NCI-H2107 (cell line): Measurements from ENCODE around the gene MGA.

ENCODE experiments used
- DNase-seq: peaks from one replicate; lab custom pipeline; 2025; lab: John Stamatoyannopoulos, UW

The MGA gene

GRCh38 chr15:41658689-41659088 lies 1.5 kb upstream of the MGA start:
- DNase-seq, result no peak

GRCh38 chr15:41659190-41659589 lies 1.0 kb upstream of the MGA start:
- DNase-seq, result no peak

DNA sequence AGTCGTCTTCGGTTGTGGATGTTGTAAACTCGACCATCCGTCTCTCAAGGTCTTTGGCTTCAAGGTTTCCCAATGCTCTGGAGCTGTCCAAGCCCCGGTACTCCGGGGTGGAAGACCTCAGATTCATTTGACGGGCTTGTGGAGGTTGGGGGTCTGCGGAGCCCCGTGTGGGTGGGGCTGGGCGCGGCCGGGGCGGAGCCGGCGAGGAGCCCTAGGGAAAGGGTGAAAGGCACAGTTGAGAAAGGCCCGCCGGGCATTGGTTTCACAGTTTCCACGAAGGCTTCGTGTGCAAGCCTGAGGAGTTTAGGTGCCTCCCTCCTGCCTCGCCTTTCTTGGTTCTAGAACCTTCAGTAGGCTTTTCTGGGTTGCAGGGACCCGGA lies 360 bp upstream of the MGA start:
- DNase-seq, result no peak

DNA sequence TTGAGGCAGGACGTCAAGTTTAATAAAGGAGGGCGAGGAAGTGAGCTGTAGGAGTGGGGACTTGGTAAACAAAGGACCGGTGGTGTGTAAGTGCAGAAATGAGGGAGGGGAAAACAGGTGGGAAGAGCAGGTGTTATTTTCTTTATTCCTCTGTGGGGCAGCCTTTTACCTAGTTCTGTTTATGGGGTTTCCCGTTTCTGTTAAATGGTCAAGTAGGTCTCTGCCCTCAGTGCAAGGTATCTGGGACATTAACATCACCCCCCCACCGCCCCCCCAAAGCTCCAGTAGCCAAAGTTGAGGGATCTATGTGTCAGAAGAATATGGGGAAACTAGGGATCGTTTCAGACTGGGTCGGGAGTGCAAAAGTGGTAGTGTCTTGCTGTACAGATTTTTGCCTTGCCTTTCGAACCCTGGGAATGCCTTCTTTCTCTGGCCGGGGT lies 893 bp downstream of the MGA start:
- no peak for DNase-seq

DNA sequence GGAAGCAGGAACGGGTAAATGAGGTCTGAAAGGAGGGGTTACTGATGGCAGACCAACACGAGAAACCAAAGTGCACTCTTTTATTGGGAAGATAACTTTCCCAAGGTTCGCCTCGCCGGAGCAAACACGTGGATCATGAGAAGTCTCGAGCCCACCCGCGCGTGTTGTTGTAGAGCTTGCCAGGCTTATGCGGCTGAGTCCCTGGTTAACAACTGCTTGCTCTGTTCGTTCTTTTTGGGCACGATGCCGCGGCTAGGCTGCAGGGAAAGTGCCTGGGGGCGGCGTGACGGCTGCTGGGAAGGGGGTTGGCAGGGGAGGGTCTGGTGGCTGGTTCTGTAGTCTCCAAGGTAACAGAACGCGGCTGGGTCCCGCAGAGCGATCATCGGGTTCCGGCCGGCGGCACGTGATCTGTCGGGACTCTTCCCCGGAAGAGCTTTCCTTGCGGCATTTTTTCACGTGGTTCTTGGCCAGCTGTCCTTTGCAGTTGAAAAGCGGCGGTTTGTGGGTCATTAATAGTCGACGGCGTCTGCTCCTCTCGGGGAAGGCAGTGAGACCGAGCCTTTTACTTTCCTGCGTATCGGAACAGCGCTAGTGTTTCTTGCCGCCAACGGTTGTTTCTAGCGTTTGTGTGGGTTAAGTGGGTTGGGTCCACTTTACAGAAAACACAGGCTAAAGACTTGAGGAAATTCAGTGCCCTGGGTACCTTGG lies 1.5 kb downstream of the MGA start:
- DNase-seq, result peak; percentile 48

DNA sequence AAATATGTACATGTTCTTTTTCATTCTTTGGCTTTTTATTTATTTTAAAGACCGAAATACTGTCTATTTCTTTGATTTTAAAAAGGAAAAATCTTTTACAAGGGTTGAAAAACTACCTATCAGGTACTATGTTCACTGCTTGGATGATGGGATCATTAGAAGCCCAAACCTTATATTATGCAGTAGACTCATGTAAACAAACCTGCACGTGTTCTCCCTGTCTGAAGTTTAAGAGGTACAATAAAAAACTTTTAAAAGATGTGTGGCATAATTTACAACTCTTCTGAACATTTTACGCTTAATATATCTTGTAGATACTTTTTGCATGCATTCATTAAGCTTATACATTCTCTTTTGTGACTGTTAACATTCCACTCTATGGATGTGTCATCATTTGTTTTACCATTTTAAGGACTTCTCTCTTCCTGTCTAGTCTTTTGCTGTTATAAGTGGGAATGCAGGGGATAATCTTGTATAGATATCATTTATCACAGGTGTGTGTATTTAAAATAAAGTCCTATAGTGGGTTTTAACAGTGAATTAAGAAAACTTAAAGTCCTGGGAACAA lies 6.2 kb downstream of the MGA start:
- DNase-seq, result no peak

DNA sequence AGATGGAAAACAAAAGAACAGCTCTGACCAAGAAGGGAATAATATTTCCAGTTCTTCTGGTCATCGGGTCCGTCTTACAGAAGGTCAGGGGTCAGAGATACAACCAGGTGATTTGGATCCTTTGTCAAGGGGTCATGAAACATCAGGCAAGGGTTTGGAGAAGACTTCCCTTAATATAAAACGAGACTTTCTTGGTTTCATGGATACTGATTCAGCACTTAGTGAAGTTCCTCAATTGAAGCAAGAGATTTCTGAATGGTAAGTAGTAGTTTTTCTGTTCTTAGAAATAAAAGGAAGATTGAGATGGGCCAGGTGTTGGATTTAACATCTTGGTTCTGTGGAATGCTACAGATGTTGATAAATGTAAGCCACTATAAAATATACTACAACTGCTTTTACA lies 9.5 kb downstream of the MGA start:
- DNase-seq, result no peak

- DNase-seq, result no peak
These were observed 11.7 kb downstream of the MGA start for GRCh38 chr15:41671656-41672648.

DNA sequence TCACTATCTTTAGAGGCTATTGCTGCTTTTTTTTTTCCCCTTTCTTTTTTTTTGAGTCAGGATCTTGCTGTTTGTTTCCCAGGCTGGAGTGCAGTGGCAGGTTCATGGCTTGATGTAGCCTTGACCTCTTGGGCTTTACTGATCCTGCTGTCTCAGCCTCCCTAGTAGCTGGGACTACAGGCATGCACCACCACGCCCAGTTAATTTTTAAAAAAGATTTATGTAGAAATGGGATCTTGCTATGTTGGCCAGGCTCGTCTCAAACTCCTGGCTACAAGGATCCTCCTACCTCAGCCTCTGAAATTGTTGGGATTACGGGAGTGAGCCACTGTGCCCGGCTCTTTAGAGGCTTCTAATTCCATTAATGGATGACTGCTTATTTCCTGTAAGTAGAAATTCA lies 15.1 kb downstream of the MGA start:
- no peak for DNase-seq

GRCh38 chr15:41678742-41679141 lies 18.5 kb downstream of the MGA start:
- no peak for DNase-seq

DNA sequence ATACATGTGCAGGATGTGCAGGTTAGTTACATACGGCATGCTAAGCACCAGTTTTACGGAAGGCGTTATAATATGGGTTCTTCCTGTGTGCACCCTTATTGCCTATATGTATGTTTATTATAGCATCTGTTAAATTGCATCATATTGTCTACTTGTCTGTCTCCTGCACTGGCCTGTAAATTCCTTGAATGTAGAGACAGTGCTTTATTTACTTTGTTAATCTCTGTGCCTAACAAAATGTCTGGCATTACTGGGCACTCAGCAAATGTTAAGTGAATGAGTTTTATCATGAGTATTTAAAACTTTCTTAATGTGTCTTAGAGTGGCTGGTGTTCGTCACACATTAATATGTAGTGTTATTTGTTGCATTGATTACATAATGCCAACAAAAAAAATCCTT lies 23.8 kb downstream of the MGA start:
- no peak for DNase-seq

DNA sequence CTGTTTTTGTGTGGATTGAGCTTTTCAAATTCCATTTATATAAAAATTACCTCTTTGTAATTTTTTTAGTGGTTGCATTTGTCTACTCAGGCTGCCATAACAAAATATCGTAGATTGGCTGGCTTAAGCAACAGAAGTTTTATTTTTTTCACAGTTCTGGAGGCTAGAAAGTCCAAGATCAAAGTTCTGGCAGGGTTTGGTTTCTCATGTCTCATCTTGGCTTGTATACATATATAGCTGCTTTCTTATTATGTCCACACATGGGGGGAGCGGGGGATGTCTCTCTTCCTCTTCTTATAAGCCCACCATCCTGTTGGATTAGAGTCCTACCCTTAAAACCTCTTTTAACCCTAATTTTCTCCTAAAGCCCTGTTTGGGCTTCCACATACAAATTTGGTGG lies 28.5 kb downstream of the MGA start:
- DNase-seq, result no peak

DNA sequence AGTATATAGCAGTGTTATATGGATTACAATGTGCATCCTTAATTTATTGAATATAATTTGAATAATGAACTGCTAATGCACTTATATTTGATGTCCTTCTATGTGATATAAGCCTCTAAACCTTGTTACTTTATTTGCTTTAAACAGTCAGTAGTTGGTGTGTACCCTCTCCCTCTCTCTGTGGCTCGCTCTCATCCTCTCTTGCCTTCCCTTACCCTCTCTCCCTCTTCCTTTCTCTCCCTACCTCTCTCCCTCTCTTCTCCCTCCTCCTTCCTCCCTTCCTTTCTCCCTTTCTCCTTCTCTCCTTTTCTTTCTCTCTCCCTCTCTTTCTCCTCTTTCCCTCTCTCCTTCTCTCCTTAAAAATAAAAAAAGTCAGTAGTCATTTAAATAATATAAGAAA lies 28.9 kb downstream of the MGA start:
- no peak for DNase-seq

DNA sequence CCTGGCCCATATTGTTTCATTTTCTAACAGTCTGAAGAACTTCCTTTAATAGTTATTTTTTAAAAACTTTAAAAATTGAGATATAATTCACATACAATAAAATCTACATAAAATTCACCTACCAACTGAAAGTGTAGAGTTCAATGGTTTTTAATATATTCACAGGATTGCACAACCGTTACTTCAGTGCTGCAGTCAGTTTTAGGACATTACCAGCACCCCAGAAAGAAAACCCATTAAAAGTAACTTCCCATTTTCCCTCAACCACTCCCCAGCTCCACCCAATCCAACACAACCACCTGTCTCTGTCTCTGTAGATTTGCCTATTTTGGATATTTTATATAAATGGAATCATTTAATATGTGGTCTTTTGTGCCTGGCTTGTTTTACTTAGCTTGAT lies 29.6 kb downstream of the MGA start:
- DNase-seq, result no peak

DNA sequence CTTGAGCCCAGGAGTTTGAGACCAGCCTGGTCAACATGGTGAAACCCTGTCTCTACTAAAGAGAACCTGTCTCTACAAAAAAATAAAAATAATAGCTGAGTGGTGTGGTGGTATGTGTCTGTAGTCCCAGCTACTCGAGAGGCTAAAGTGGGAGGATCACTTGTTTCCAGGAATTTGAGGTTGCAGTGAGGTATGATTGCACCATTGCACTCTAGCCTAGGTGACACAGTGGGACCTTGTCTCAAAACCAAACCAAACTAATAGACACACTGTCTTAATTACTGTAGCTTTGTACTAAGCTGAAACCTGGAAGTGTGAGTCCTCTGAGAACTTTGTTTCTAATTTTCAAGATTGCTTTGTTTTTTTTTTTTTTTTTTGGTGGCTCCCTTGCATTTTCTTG lies 30.4 kb downstream of the MGA start:
- no peak for DNase-seq

DNA sequence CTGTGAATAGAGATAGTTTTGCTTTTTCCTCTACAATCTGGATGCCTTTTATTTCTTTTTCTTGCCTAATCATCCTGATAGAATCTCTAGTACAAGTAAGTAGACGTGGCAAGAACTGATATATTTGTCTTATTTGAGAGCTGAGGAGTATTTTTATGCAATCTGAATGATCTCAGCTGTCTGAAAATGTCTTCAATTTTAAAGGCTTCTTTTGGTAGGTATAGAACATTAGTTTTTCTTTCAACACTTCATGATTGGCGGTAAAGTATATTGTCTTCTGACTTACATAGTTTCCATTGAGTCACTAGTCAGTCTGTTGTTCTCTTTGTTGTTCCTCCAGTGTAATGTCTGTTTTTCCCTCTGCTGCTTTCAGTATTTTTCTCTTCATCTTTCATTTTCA lies 31.3 kb downstream of the MGA start:
- DNase-seq, result no peak

DNA sequence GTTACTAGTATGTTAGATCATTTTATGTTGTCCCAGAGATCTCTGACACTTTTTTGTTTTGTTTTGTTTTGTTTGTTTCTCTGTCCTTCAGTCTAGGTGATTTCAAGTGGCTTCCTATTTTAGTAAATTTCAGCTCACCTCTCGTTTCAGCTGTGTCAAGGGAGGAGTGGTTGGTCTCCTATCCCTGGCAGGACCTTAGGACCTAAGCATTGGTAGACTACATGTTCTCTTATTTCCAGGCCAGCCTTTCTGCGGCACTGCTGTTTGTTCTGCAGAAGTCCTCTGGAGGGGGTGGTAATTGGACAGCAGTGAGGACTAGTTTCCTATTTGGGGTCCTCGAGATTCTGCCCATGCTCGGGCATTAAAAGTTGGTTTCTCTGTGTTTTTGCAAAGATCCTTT lies 31.8 kb downstream of the MGA start:
- no peak for DNase-seq

GRCh38 chr15:41693757-41694156 lies 33.6 kb downstream of the MGA start:
- DNase-seq, result no peak

DNA sequence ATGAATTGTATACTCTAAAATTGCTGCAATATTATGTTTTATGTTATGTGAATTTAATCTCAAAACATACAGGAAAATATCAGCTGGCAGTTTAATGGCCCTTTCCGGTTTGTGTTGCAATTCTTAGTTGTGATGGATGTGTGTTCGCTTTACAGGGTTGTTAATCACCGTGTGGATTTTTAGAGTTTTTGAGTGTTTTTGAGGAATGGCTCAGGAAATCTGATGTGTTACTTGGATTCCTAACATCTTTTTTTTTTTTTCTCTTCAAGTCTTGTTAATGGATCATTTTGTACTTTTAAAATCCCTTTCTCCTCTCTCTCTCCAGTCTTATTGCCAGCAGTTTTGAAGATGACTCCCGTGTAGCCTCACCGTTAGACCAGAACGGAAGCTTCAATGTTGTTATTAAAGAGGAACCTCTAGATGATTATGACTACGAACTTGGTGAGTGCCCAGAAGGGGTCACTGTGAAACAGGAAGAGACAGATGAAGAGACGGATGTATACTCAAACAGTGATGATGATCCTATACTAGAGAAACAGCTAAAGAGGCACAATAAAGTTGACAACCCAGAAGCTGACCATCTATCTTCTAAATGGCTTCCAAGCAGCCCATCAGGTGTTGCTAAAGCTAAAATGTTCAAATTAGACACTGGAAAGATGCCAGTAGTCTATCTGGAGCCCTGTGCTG lies 35.7 kb downstream of the MGA start:
- no peak for DNase-seq

DNA sequence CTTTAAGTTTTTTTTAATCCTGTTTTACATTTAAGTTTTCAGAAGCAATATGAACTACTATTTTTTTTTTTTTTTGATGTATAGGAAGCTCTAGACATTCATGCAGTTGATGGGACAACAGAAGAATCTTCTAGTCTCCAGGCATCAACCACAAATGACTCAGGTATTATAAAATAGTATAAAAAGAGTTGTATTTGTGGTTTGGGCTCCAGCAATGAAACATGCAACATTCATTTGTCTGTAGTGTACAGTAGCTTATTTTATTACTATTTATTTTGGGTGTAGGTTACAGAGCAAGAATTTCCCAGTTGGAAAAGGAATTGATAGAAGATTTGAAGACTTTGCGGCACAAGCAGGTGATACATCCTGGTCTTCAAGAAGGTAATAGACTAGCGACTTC lies 38.6 kb downstream of the MGA start:
- no peak for DNase-seq

- no peak for DNase-seq
These were observed 42.9 kb downstream of the MGA start for GRCh38 chr15:41703120-41703519.

DNA sequence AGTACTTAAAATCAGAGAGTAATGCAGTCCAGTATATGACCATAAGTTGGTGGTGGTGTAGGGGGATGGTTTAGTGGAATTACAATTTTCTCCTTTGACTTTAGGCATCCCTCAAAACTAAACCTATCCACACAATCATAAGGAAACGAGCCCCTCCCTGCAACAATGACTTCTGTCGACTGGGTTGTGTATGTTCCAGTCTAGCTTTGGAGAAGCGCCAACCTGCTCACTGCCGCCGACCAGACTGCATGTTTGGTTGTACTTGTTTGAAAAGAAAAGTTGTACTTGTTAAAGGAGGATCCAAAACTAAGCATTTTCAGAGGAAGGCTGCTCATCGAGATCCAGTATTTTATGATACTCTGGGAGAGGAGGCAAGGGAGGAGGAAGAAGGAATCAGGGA lies 52.8 kb downstream of the MGA start:
- no peak for DNase-seq
